ENCODE measurements around the gene SYN1. TPM values are rescaled to one million over a fixed set of nuclear protein-coding genes. Genes with fewer than 3 reads are reported as not detected.

The SYN1 gene
- total RNA-seq, 1 donor from 2014 or later = 1.9 TPM

GRCh38 chrX:47578692-47579091 lies 41.0 kb downstream of the SYN1 start:
- Mint-ChIP-seq H3K4me1 (ENCODE audit: unreplicated experiment) (peaks cover 25% of the 10 kb centered on the region), H3K27me3 (ENCODE audit: unreplicated experiment) (no peaks in the 10 kb centered on the region), H3K36me3 (ENCODE audit: unreplicated experiment) (no peaks in the 10 kb centered on the region), H3K4me3 (ENCODE audit: unreplicated experiment) (no peak overlapping the region), H3K9me3 (ENCODE audit: unreplicated experiment) (no peaks in the 10 kb centered on the region), H3K27ac (ENCODE audit: unreplicated experiment) (no peak overlapping the region)
- DNase-seq (ENCODE audit: extremely low spot score, unreplicated experiment) = peak; percentile 65
- TF ChIP-seq CTCF (IDR thresholded peaks at IDR 0.05) = no peak

- Mint-ChIP-seq H3K27ac (ENCODE audit: unreplicated experiment) (no peak overlapping the region), H3K4me1 (ENCODE audit: unreplicated experiment) (peaks cover 29% of the 10 kb centered on the region), H3K9me3 (ENCODE audit: unreplicated experiment) (no peaks in the 10 kb centered on the region), H3K36me3 (ENCODE audit: unreplicated experiment) (no peaks in the 10 kb centered on the region), H3K4me3 (ENCODE audit: unreplicated experiment) (no peak overlapping the region), H3K27me3 (ENCODE audit: unreplicated experiment) (no peaks in the 10 kb centered on the region)
- TF ChIP-seq CTCF (IDR thresholded peaks at IDR 0.05) = no peak
- no peak for DNase-seq (ENCODE audit: extremely low spot score, unreplicated experiment)
Measured at GRCh38 chrX:47577901-47578300, 41.8 kb downstream of the SYN1 start.

GRCh38 chrX:47577424-47577823 lies 42.2 kb downstream of the SYN1 start:
- H3K4me1 Mint-ChIP-seq (ENCODE audit: unreplicated experiment) = peaks cover 31% of the 10 kb centered on the region

GRCh38 chrX:47576021-47576898 lies 43.4 kb downstream of the SYN1 start:
- Mint-ChIP-seq H3K27me3 (ENCODE audit: unreplicated experiment) (no peaks in the 10 kb centered on the region), H3K27ac (ENCODE audit: unreplicated experiment) (no peak overlapping the region)

More at GRCh38 chrX:47577424-47577823, 42.2 kb downstream of the SYN1 start:
- H3K27ac Mint-ChIP-seq (ENCODE audit: unreplicated experiment) = no peak overlapping the region
- no peaks in the 10 kb centered on the region for H3K36me3 Mint-ChIP-seq (ENCODE audit: unreplicated experiment)
- no peak for TF ChIP-seq CTCF (IDR thresholded peaks at IDR 0.05)
- no peak overlapping the region for H3K4me3 Mint-ChIP-seq (ENCODE audit: unreplicated experiment)
- peak; percentile 73 for DNase-seq (ENCODE audit: extremely low spot score, unreplicated experiment)
- no peaks in the 10 kb centered on the region for H3K9me3 Mint-ChIP-seq (ENCODE audit: unreplicated experiment)
- no peaks in the 10 kb centered on the region for H3K27me3 Mint-ChIP-seq (ENCODE audit: unreplicated experiment)

More at GRCh38 chrX:47576021-47576898, 43.4 kb downstream of the SYN1 start:
- no peaks in the 10 kb centered on the region for H3K9me3 Mint-ChIP-seq (ENCODE audit: unreplicated experiment)
- peaks cover 28% of the 10 kb centered on the region for H3K4me1 Mint-ChIP-seq (ENCODE audit: unreplicated experiment)
- H3K4me3 Mint-ChIP-seq (ENCODE audit: unreplicated experiment) = no peak overlapping the region
- peak; percentile 73 for DNase-seq (ENCODE audit: extremely low spot score, unreplicated experiment)
- peaks cover 5% of the 10 kb centered on the region for H3K36me3 Mint-ChIP-seq (ENCODE audit: unreplicated experiment)
- no peak for TF ChIP-seq CTCF (IDR thresholded peaks at IDR 0.05)

Data from osteocyte (in vitro differentiated cells).